ENCODE data around the gene PPP1R9A.

Gene PPP1R9A

GRCh38 chr7:95102662-95103061, 195.3 kb downstream of the PPP1R9A start:
- no peak for DNase-seq

- DNase-seq, result no peak
Measured at GRCh38 chr7:95104739-95105138, 197.3 kb downstream of the PPP1R9A start.

GRCh38 chr7:95105627-95106026, 198.2 kb downstream of the PPP1R9A start:
- no peak for DNase-seq

GRCh38 chr7:95106401-95106800, 199.0 kb downstream of the PPP1R9A start:
- no peak for DNase-seq

GRCh38 chr7:95110707-95111106, 203.3 kb downstream of the PPP1R9A start:
- no peak for DNase-seq

GRCh38 chr7:95113590-95113989, 206.2 kb downstream of the PPP1R9A start:
- DNase-seq, result no peak

- DNase-seq, result no peak
Measured at GRCh38 chr7:95126053-95126709, 218.8 kb downstream of the PPP1R9A start.

- DNase-seq, result no peak
Measured at GRCh38 chr7:95132500-95132899, 225.1 kb downstream of the PPP1R9A start.

GRCh38 chr7:95139922-95140321, 232.5 kb downstream of the PPP1R9A start:
- no peak for DNase-seq

- DNase-seq, result no peak
Measured at GRCh38 chr7:95141755-95142154, 234.4 kb downstream of the PPP1R9A start.

- no peak for DNase-seq
Measured at GRCh38 chr7:95144256-95144655, 236.9 kb downstream of the PPP1R9A start.

- no peak for DNase-seq
Measured at GRCh38 chr7:95155965-95156364, 248.6 kb downstream of the PPP1R9A start.

GRCh38 chr7:95157381-95157780, 250.0 kb downstream of the PPP1R9A start:
- DNase-seq, result no peak

GRCh38 chr7:95169678-95170077, 262.3 kb downstream of the PPP1R9A start:
- DNase-seq, result no peak

GRCh38 chr7:95172420-95172819, 265.0 kb downstream of the PPP1R9A start:
- no peak for DNase-seq

GRCh38 chr7:95190515-95190914, 283.1 kb downstream of the PPP1R9A start:
- no peak for DNase-seq

- no peak for DNase-seq
Measured at GRCh38 chr7:95191795-95192194, 284.4 kb downstream of the PPP1R9A start.

GRCh38 chr7:95198863-95199262, 291.5 kb downstream of the PPP1R9A start:
- no peak for DNase-seq

GRCh38 chr7:95199779-95200558, 292.6 kb downstream of the PPP1R9A start:
- no peak for DNase-seq

- no peak for DNase-seq
Measured at GRCh38 chr7:95200741-95201140, 293.3 kb downstream of the PPP1R9A start.

- no peak for DNase-seq
Measured at GRCh38 chr7:95201727-95202126, 294.3 kb downstream of the PPP1R9A start.

- no peak for DNase-seq
Measured at GRCh38 chr7:95204618-95205017, 297.2 kb downstream of the PPP1R9A start.

GRCh38 chr7:95205665-95206225, 298.4 kb downstream of the PPP1R9A start:
- no peak for DNase-seq

- DNase-seq, result no peak
Measured at GRCh38 chr7:95209276-95209675, 301.9 kb downstream of the PPP1R9A start.

All from NK-92 treated with Interleukin-12 subunit alpha and Interleukin-12 subunit beta, amount 100 ng/mL, for 24 hours (cell line).